ENCODE measurements around the gene ADIPOQ.
A peak's percentile ranks its signal among the peaks of the same experiment; 100 is the strongest.
"Not testable (repeated sequence)": the region's sequence is repeated elsewhere in the genome, so short reads cannot be mapped to it uniquely, and the experiment has no call there.

The ADIPOQ gene

DNA sequence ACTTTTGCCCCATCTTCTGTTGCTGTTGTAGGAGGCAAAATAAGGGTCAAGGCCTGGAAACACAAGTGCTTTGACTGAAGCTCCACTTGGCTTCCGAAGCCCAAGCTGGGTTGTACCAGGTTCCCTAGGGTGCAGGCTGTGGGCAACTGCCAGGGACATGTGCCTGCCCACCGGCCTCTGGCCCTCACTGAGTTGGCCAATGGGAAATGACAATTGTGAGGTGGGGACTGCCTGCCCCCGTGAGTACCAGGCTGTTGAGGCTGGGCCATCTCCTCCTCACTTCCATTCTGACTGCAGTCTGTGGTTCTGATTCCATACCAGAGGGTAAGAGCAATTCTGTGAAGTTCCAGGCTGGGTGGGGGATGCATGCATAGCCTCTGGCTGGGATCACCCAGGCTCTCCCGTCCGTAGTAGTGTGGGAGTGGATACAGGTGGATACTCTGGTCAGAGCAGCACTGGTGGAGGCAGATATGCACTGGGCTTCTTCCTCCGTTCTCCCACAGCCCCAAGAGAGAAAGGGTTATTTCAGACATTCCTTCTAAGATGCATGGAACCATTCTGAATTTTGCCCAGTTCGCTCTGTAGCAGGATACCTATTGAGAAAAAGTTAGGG is at the start of gene ADIPOQ:
Gene ADIPOQ (plus strand): TSS at position 285 of the 613 bp plus-strand sequence. CDS start 10,349 bp downstream, outside the sequence.
- TF ChIP-seq CTCF (conservative IDR thresholded peaks at IDR 0.05; ENCODE audit: low read length) = no peak
- H3K4me3 ChIP-seq (ENCODE audit: low read length) = no peak within 1 kb of the TSS
- DNase-seq (ENCODE audit: low read depth) = no peak

DNA sequence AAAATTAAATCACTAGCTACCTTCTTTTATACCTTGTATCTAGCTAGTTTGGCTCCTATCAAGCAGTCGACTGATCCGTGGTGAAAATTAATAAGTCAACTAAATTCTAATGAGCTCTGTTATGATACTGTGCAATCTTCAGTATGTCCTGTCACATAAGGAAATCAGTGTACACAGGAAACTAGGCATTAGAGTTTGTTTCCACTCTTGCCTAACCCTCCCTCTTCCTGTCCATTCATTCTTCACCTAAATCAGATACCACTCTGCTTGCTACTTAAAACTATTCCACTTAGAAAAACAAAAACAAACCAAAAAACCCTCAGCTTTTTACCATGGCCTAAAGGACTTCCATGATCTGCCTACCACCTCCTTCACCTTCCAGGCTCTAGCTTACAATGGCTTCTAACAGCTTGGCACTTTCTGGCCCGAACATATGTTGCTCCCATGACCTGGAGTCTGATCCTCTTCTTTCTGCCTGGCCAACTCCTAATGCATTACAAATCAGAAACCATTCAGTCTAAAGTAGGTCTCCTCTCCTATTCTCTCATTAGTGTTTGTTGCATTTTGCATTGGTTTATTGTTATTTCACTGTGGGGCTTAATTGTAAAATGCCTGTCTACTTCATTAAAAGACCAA is 44.2 kb upstream of the ADIPOQ start:
- no peak overlapping the region for H3K4me3 ChIP-seq (ENCODE audit: low read length)
- no peak for DNase-seq (ENCODE audit: low read depth)
- no peak for TF ChIP-seq CTCF (conservative IDR thresholded peaks at IDR 0.05; ENCODE audit: low read length)

GRCh38 chr3:186800285-186800684 is 42.2 kb upstream of the ADIPOQ start:
- DNase-seq (ENCODE audit: low read depth) = no peak
- no peak overlapping the region for H3K4me3 ChIP-seq (ENCODE audit: low read length)
- no peak for TF ChIP-seq CTCF (conservative IDR thresholded peaks at IDR 0.05; ENCODE audit: low read length)

DNA sequence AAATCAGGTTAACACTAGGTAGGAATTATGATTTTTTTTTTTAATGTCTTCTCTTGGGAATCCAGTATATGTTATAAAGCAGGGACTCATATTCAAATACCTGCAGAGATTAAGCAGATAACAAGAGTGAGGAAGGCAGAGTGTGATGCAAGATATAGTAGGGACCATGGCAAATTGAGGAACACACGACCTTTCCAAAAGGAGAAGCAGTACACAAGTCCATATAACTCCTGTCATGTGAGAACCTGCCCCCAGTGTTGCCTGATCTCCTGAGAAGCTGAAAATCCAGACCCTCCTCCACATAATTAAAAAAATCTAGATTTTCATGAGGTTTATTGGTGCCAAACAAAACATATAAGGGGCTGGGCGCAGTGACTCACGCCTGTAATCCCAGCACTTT is 39.8 kb upstream of the ADIPOQ start:
- TF ChIP-seq CTCF (conservative IDR thresholded peaks at IDR 0.05; ENCODE audit: low read length) = no peak
- no peak for DNase-seq (ENCODE audit: low read depth)
- no peak overlapping the region for H3K4me3 ChIP-seq (ENCODE audit: low read length)

DNA sequence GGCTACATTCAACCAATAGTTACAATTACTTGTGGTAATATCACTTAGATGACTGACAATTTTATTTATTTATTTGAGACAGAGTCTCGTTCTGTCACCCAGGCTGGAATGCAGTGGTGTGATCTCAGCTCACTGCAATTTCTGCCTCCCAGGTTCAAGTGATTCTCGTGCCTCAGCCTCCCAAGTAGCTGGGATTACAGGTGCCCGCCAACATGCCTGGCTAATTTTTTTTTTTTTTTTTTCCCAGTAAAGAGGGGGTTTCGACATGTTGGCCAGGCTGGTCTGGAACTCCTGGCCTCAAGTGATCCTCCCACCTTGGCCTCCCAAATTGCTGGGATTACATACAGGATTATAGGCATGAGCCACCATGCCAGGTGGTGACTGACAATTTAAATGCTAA is 39.1 kb upstream of the ADIPOQ start:
- DNase-seq (ENCODE audit: low read depth); H3K4me3 ChIP-seq (ENCODE audit: low read length): not testable (repeated sequence)

GRCh38 chr3:186806089-186807055 is 36.1 kb upstream of the ADIPOQ start, which contains the start of gene RFC4:
Gene RFC4 (minus strand): TSS chr3:186806482. CDS start chr3:186804713, 1,769 bp downstream.
- TF ChIP-seq CTCF (conservative IDR thresholded peaks at IDR 0.05; ENCODE audit: low read length) = 0 out of 2 replicates have a peak, but pooled peaks have one; percentile 3
- DNase-seq (ENCODE audit: low read depth) = peak; percentile 48
- peak within 1 kb of the TSS; percentile 92 for H3K4me3 ChIP-seq (ENCODE audit: low read length)

- TF ChIP-seq CTCF (conservative IDR thresholded peaks at IDR 0.05; ENCODE audit: low read length) = no peak
- DNase-seq (ENCODE audit: low read depth) = no peak
- H3K4me3 ChIP-seq (ENCODE audit: low read length) = peak overlapping the region; percentile 92
These were observed 35.3 kb upstream of the ADIPOQ start for GRCh38 chr3:186807231-186807630.

Measured in AG10803 (cell line).